DMS 273 (cell line): ENCODE measurements around the gene CSH1.
"Not testable (repeated sequence)": the region's sequence is repeated elsewhere in the genome, so short reads cannot be mapped to it uniquely, and the experiment has no call there.

Experiments used
- DNase-seq: peaks from one replicate; lab custom pipeline; 2025; ENCODE audit not compliant: unreplicated experiment; lab: John Stamatoyannopoulos, UW

Gene CSH1

GRCh38 chr17:63896524-63897354 is at the start of gene CSH1:
CSH1 (minus strand) TSS chr17:63896574; CDS start chr17:63896511, 63 bp downstream.
- DNase-seq: not testable (repeated sequence)

- no peak for DNase-seq
These were observed 49.5 kb upstream of the CSH1 start for GRCh38 chr17:63945784-63946439.

- DNase-seq: no peak
These were observed 48.5 kb upstream of the CSH1 start for GRCh38 chr17:63944736-63945499.

GRCh38 chr17:63943745-63944144 is 47.4 kb upstream of the CSH1 start:
- DNase-seq: no peak

- DNase-seq: no peak
These were observed 46.1 kb upstream of the CSH1 start for GRCh38 chr17:63942309-63942985.

- DNase-seq: no peak
These were observed 45.4 kb upstream of the CSH1 start for GRCh38 chr17:63941751-63942150.

- no peak for DNase-seq
These were observed 44.8 kb upstream of the CSH1 start for GRCh38 chr17:63941162-63941561.

GRCh38 chr17:63940584-63940983 is 44.2 kb upstream of the CSH1 start:
- DNase-seq: no peak

GRCh38 chr17:63939884-63940283 is 43.5 kb upstream of the CSH1 start:
- no peak for DNase-seq

- DNase-seq: no peak
These were observed 43.0 kb upstream of the CSH1 start for GRCh38 chr17:63939401-63939800.

GRCh38 chr17:63937920-63938319 is 41.5 kb upstream of the CSH1 start:
- no peak for DNase-seq

GRCh38 chr17:63937319-63937718 is 40.9 kb upstream of the CSH1 start:
- DNase-seq: no peak

- no peak for DNase-seq
These were observed 38.1 kb upstream of the CSH1 start for GRCh38 chr17:63934183-63935112.

- DNase-seq: no peak
These were observed 37.2 kb upstream of the CSH1 start for GRCh38 chr17:63933598-63933997.

- DNase-seq: no peak
These were observed 36.3 kb upstream of the CSH1 start for GRCh38 chr17:63932721-63933120.

GRCh38 chr17:63931981-63932561 is 35.7 kb upstream of the CSH1 start, which contains the start of gene CD79B:
CD79B (minus strand) TSS chr17:63932331; CDS start chr17:63932261, 70 bp downstream.
- DNase-seq: no peak

- DNase-seq: no peak
These were observed 34.7 kb upstream of the CSH1 start for GRCh38 chr17:63930951-63931575.

- DNase-seq: no peak
These were observed 33.7 kb upstream of the CSH1 start for GRCh38 chr17:63929860-63930766.
